Retina (tissue), 1 donor: ENCODE measurements around the gene ATRNL1.
"Not testable (repeated sequence)": the region's sequence is repeated elsewhere in the genome, so short reads cannot be mapped to it uniquely, and the experiment has no call there.

ENCODE experiments used
- DNase-seq: peaks from one replicate; pipeline ENCODE4 v3.0.0-alpha.2; 2016

The ATRNL1 gene

DNA sequence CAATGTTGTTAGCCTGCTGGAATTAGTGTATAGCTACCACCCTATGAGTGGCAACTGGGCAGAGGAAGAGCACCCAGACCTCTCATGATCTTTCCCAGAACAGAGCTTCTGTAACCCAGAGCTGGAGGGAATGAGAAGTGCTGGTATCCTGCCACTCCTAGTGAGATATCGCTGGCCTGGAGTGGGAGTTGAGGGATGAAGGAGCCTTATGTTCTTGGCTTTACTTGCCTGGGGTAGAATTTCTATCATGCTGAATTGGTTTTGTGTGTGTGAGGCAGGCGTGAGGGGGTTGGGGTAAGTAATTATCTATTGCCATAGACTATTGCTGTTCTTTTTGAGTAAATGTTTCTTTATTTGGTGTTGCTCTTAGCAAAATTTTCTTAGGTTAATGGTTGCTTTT lies 146.6 kb downstream of the ATRNL1 start:
- no peak for DNase-seq

DNA sequence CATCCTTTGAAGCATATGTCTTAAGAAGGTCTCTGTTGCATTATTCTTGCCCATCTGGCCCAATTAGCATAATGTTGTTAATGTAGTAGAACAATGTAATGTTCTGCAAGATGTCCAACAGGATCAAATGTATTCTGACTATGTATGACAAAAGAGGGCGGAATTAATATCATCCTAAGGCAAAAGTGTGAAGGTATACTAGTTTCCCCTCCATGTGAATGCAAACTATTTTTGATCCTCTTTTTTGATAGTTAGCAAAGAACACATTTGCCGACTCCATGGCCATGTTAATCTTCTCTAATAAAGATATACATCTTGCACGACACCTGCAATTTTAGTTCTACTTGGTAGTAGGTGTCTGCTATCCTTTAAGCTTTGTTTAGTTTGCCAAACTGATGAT lies 157.6 kb downstream of the ATRNL1 start:
- DNase-seq = no peak

- DNase-seq = not testable (repeated sequence)
Observed at GRCh38 chr10:115253765-115254164, 160.6 kb downstream of the ATRNL1 start.

GRCh38 chr10:115272482-115272881 lies 179.3 kb downstream of the ATRNL1 start:
- DNase-seq = no peak

DNA sequence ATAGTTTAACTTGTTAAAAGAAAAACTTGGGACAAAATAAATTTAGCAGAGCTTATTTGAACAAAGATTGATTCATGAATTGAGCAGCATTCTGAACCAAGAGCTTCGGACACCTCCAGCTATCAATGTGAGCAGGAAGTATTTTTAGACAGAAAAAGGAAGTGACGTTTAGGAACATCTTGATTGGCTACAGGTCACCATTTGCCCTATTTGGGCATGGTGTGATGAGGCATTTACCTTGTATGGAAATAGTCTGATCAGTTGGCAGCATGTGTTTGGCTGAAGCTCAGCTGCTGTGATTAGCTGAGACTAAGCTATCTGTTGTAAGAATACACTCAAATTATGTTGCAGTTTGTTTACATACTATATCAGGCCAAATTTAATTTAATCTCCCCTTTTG lies 185.1 kb downstream of the ATRNL1 start:
- no peak for DNase-seq

DNA sequence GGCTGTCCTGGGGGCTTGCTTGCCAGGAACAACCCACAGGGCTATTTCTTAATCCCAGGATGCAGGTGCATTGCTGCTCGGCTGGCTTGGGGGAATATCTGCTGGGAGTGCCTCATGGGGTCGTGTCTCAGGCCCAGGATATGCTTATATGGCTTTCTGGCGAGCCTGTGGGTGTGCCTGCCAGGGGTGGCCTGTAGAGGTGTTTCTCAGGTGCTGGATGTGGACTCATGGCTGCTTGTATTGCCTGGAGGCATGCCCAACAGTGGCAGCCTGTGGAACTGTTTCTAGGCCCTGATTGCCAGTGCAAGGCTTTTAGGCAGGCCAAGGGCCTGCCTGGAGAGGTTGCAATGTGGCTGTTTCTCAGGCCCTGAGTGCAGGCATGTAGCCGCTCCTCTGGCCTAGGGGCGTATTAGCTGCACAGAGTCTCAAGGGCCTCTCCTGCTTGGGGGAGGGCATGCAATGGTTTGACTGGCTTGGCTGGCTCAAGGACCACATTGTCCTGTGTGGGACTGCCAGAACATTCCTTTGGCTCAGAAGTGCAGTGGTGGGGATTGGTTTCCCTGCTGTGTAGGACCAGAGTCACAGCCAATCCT lies 202.1 kb downstream of the ATRNL1 start:
- no peak for DNase-seq

GRCh38 chr10:115300080-115300479 lies 206.9 kb downstream of the ATRNL1 start:
- no peak for DNase-seq

DNA sequence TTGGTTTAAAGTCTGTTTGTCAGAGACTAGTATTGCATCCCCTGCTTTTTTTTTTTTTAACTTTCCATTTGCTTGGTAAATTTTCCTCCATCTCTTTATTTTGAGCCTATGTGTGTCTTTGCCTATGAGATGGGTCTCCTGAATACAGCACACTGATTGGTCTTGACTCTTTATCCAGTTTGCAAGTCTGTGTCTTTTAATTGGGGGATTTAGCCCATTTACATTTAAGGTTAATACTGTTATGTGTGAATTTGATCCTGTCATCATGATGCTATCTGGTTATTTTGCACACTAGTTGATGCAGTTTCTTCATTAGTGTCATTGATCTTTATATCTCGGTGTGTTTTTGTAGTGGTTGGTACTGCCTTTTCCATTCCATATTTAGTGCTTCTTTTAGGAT lies 226.5 kb downstream of the ATRNL1 start:
- DNase-seq = not testable (repeated sequence)

- DNase-seq = no peak
Observed at GRCh38 chr10:115321360-115321759, 228.2 kb downstream of the ATRNL1 start.

GRCh38 chr10:115328331-115328730 lies 235.2 kb downstream of the ATRNL1 start:
- DNase-seq = no peak

GRCh38 chr10:115335366-115335765 lies 242.2 kb downstream of the ATRNL1 start:
- no peak for DNase-seq

- DNase-seq = peak; percentile 38
Observed at GRCh38 chr10:115355162-115355760, 262.1 kb downstream of the ATRNL1 start.

- not testable (repeated sequence) for DNase-seq
Observed at GRCh38 chr10:115367920-115368319, 274.8 kb downstream of the ATRNL1 start.

- DNase-seq = no peak
Observed at GRCh38 chr10:115379064-115379463, 285.9 kb downstream of the ATRNL1 start.

DNA sequence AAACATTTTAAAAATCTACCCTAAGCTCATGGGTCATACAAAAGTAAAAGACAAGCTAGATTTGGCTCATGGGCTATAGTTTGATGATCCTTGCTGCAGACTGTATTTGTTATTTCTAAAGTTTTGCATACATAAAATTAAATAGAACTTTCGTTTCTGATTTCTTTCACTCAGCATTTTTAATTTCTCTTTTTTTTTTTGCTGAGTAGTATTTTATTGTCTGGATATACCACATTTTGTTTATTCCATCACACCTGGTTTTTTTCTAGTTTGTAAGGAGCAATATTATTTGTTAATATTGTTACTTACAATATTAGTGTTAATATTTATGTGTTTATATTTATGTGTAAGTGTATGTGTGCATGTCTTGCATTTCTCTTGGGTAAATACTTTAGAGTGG lies 291.5 kb downstream of the ATRNL1 start:
- DNase-seq = no peak

- no peak for DNase-seq
Observed at GRCh38 chr10:115390607-115391006, 297.4 kb downstream of the ATRNL1 start.

GRCh38 chr10:115398026-115398425 lies 304.9 kb downstream of the ATRNL1 start:
- no peak for DNase-seq

- no peak for DNase-seq
Observed at GRCh38 chr10:115402699-115403098, 309.5 kb downstream of the ATRNL1 start.

DNA sequence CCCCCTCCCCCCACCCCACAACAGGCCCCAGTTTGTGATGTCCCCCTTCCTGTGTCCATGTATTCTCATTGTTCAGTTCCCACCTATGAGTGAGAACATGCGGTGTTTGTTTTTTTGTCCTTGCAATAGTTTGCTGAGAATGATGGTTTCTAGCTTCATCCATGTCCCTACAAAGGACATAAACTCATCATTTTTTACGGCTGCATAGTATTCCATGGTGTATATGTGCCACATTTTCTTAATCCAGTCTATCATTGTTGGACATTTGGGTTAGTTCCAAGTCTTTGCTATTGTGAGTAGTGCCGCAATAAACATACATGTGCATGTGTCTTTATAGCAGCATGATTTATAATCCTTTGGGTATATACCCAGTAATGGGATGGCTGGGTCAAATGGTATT lies 312.7 kb downstream of the ATRNL1 start:
- not testable (repeated sequence) for DNase-seq

DNA sequence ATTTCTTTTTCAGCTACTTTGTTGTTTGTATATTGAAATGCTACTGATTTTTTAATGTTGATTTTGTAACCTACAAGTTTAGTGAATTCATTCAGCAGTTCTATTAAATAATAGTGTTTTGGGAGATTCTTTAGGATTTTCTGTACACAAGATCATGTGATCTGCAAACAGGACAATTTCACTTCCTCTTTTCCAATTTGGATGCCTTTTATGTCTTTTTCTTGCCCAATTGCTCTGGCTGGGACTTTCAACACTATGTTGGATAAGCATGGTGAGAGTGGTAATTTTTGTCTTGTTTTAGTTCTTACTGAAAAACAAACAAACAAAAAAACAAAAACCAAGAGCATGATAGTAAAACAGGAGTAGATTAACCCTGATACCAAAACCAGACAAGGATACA lies 316.2 kb downstream of the ATRNL1 start:
- DNase-seq = no peak

DNA sequence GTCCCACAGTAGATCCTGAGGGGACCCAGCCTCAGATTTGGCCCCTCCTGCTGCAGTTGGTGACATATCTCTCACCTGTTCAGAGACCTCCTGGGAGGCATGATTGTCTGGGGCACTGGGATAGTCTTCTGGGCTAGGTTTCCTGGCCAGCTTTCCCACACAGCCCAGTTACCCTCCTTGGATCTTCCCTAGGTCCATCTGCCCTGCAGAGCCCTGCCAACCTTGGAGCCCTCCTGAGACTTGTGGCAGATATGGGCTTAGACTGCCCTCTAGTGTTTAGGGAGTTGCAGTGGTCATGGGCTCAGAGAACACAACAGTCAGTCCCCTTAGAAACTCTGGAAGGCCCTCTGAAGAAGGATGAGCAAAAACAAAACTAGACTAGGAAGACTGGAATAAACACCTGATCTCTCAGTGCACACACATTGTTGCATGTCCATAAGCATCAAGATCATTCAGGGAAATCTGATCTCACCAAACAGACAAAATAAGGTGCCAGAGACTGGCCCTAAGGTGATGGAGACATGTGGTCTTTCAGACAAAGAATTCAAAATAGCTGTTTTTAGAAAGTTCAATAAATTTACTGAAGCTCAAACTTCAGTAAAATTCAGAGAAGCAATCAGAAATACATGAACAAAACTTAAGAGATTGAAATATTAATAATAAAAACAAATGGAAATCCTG lies 324.6 kb downstream of the ATRNL1 start:
- no peak for DNase-seq

- no peak for DNase-seq
Observed at GRCh38 chr10:115422624-115423023, 329.5 kb downstream of the ATRNL1 start.

DNA sequence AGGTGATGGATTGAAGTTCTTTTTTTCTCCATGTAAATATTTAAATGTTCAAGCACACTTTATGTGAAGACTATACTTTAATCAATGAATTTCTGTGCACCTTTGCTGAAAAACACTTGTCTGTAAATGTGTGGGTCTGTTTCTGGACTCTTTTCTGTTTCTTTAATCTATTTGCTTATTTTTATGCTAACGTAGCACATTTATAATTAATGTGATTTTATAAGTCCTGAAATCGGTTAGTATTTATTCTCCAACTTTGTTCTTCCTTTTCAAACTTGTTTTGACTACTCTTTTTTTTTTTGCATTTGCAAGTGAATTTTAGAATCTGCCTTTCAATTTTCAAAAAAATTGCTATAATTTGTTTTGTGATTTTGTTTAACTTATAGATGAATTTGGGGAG lies 334.4 kb downstream of the ATRNL1 start:
- no peak for DNase-seq

GRCh38 chr10:115432188-115432819 lies 339.1 kb downstream of the ATRNL1 start:
- DNase-seq = peak; percentile 4
